Measurements from ENCODE around the gene CBARP. TPM values are rescaled to one million over a fixed set of nuclear protein-coding genes. Genes with fewer than 3 reads are reported as not detected.
"Not testable (repeated sequence)": the region's sequence is repeated elsewhere in the genome, so short reads cannot be mapped to it uniquely, and the experiment has no call there.

The CBARP gene
- total RNA-seq, 6 experiments from 2014 or later: 0.15 to 0.62 (median 0.31) TPM

GRCh38 chr19:1206150-1206863 lies 31.5 kb downstream of the CBARP start:
- ATAC-seq: no peak
- peaks cover 0 to 39% (median 19%) of the 10 kb centered on the region in 4 donors for H3K4me1 ChIP-seq
- intact Hi-C loops (cut with DNase I): no loop called here
- H3K27ac ChIP-seq: peak overlapping the region; percentile 16 to 80 (median 73)
- peaks cover 0 to 2% (median 0%) of the 10 kb centered on the region in 4 donors for H3K36me3 ChIP-seq
- TF ChIP-seq CTCF (IDR thresholded peaks at IDR 0.05) (no peak), POLR2A (IDR thresholded peaks at IDR 0.05) (no peak)
- WGBS (ENCODE audit: insufficient coverage, low coverage, low lambda C conversion rate, missing lambda C conversion rate): under 1% methylated on average over 12 of the region's 78 CpGs
- peak in 2 of 3 donors; percentile 39 to 52 for DNase-seq
- no peaks in the 10 kb centered on the region for H3K9me3 ChIP-seq
- H3K27me3 ChIP-seq: no peaks in the 10 kb centered on the region
- H3K4me3 ChIP-seq: peak overlapping the region; percentile 55 to 70 (median 58)

DNA sequence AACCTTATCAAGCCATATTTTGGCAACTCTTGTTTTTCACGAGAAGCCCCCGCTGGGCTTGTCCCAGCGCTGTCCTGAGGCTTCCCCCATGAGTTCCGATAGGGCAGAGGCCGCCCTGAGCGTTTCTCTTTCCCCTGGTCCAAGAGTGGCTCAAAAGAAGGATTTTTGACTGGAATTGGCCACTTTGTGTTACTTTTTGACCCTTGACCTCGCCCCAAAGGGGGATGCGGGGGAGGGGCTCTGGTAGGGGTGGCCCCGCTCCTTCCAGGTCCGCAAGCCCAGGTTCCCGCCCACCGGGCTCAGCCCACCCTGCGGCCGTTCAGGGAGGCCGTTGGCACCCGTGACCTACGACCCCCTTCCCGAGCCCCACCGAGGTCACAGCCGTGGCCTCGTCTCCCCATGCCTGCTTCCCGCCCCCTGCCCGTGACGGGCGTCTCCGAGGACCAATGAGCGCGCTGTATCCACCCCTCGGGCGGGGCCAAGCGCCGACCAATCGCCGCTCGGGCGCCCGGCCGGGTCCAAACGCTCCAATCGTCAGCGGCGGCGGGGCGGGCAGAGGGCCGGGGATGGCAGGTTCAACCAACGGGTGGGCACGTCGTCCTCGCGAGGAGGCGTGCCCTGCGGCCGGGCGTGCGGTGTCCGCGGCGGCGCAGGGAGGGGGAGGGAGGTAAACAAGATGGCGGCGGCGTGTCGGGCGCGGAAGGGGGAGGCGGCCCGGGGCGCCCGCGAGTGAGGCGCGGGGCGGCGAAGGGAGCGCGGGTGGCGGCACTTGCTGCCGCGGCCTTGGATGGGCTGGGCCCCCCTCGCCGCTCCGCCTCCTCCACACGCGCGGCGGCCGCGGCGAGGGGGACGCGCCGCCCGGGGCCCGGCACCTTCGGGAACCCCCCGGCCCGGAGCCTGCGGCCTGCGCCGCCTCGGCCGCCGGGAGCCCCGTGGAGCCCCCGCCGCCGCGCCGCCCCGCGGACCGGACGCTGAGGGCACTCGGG lies 32.4 kb downstream of the CBARP start, which contains the start of gene STK11:
STK11 (plus strand) TSS at position 665 of the 986 bp plus-strand sequence. CDS start 1,136 bp downstream, outside the sequence.
- peaks cover 0 to 2% (median 0%) of the 10 kb centered on the region in 4 donors for H3K36me3 ChIP-seq
- peak within 1 kb of the TSS; percentile 61 to 70 (median 66) for H3K4me3 ChIP-seq
- H3K9me3 ChIP-seq: no peaks in the 10 kb centered on the region
- H3K27me3 ChIP-seq: no peaks in the 10 kb centered on the region
- TF ChIP-seq CTCF (IDR thresholded peaks at IDR 0.05) (no peak), POLR2A (IDR thresholded peaks at IDR 0.05) (peak; percentile 81)
- ATAC-seq (peak; percentile 82 to 93 (median 92)), DNase-seq (peak; percentile 99 to 100 (median 100))
- intact Hi-C loops (cut with DNase I): no loop called here
- no CpG with 5 or more reads among the region's 114 CpGs for WGBS (ENCODE audit: insufficient coverage, low coverage, low lambda C conversion rate, missing lambda C conversion rate)
- peaks cover 0 to 35% (median 16%) of the 10 kb centered on the region in 4 donors for H3K4me1 ChIP-seq
- H3K27ac ChIP-seq: peak within 1 kb of the TSS; percentile 80 to 84 (median 81)

DNA sequence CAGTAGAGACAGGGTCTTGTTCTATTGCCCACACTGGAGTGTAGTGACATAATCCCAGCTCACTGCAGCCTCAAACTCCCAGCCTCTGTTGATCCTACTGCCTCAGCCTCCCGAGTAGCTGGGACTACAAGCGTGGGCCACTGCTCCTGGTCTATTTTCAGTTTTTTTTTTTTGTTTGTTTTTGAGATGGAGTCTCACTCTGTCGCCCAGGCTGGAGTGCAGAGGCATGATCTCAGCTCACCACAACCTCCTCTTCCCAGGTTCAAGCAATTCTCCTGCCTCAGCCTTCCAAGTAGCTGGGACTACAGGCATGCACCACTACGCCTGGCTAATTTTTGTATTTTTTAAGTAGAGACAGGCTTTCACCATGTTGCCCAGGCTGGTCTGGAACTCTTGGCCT lies 37.2 kb downstream of the CBARP start:
- WGBS (ENCODE audit: insufficient coverage, low coverage, low lambda C conversion rate, missing lambda C conversion rate): 86% methylated on average over 4 of the region's 4 CpGs
- ATAC-seq; H3K4me3 ChIP-seq; H3K27me3 ChIP-seq; H3K9me3 ChIP-seq; intact Hi-C loops (cut with DNase I); H3K27ac ChIP-seq; DNase-seq; H3K36me3 ChIP-seq: not testable (repeated sequence)
- peaks cover 0 to 21% (median 7%) of the 10 kb centered on the region in 4 donors for H3K4me1 ChIP-seq

DNA sequence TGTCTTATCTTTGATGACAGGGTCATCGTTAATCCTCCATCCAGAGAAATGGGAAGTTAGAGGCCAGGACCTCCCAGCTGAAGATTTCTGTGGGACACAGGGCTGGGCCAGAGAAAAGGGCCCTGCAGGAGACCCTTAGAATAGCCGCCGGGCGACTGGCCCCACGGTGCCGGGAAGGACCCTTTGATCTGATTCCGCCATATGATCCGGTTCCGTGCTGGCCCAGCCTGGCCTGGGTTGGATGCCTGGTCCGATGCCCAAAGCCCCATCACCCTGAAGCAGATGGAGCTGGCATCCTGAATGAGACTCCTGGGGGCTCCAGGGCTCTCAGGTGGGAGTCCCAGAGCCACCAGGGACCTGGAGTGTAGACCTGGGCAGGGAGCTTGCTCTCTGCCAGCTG lies 38.3 kb downstream of the CBARP start:
- ATAC-seq: no peak
- no peak overlapping the region for H3K4me3 ChIP-seq
- H3K27ac ChIP-seq: no peak overlapping the region
- H3K9me3 ChIP-seq: no peaks in the 10 kb centered on the region
- intact Hi-C loops (cut with DNase I): no loop called here
- 100% methylated on average over 1 of the region's 10 CpGs for WGBS (ENCODE audit: insufficient coverage, low coverage, low lambda C conversion rate, missing lambda C conversion rate)
- H3K36me3 ChIP-seq: no peaks in the 10 kb centered on the region
- H3K4me1 ChIP-seq: peaks cover 0 to 14% (median 2%) of the 10 kb centered on the region in 4 donors
- no peak for TF ChIP-seq POLR2A (IDR thresholded peaks at IDR 0.05)
- TF ChIP-seq CTCF (IDR thresholded peaks at IDR 0.05): no peak
- DNase-seq: no peak
- H3K27me3 ChIP-seq: no peaks in the 10 kb centered on the region

All from right lobe of liver (tissue), 6 donors.